CD14-positive monocyte (primary cell): Measurements from ENCODE around the gene DTNA. TPM values are rescaled to one million over a fixed set of nuclear protein-coding genes. Genes with fewer than 3 reads are reported as not detected.

ENCODE experiments used
- DNase-seq, 3 donors: peaks; one replicate each; pipeline ENCODE4 v3.0.0-alpha.2; 2011 to 2022
- H2AFZ ChIP-seq: 2 replicates; pipeline ENCODE4 v1.6.0; 2012; ENCODE audit warnings: mild to moderate bottlenecking, low read depth, low read length, inconsistent platforms; ENCODE audit not compliant: insufficient read depth, poor library complexity, severe bottlenecking
- H3K27ac ChIP-seq, 2 donors: 1 replicate in 1 of 2; 2 replicates in 1 of 2; pipeline ENCODE4 v1.5.1; 2012 to 2013; ENCODE audit warnings: low read length in 2 of 2, control low read depth in 1 of 2, inconsistent platforms in 1 of 2, low read depth in 1 of 2, mild to moderate bottlenecking in 1 of 2
- H3K27me3 ChIP-seq, 2 donors: one replicate each; pipeline versions ENCODE4 v1.6.0 to v1.6.1; 2011 to 2013; ENCODE audit warnings: low read length in 2 of 2; ENCODE audit not compliant: control insufficient read depth in 2 of 2, insufficient read depth in 2 of 2
- H3K36me3 ChIP-seq, 2 donors: replicated peaks in 1 of 2; 1 replicate in 1 of 2; 2 replicates in 1 of 2; pipeline versions ENCODE4 v1.5.1 to v1.6.1; 2012 to 2013; ENCODE audit warnings: low read length in 2 of 2, control low read depth in 1 of 2, inconsistent platforms in 1 of 2, mild to moderate bottlenecking in 1 of 2; ENCODE audit not compliant: insufficient read depth in 2 of 2, control insufficient read depth in 1 of 2
- H3K4me1 ChIP-seq, 2 donors: 1 replicate in 1 of 2; 2 replicates in 1 of 2; pipeline versions ENCODE4 v1.5.1 to v1.6.1; 2012 to 2013; ENCODE audit warnings: low read length in 2 of 2, control low read depth in 1 of 2, inconsistent platforms in 1 of 2, mild to moderate bottlenecking in 1 of 2, moderate library complexity in 1 of 2; ENCODE audit not compliant: insufficient read depth in 2 of 2, control insufficient read depth in 1 of 2
- H3K4me2 ChIP-seq: replicated peaks from 2 replicates; pipeline ENCODE3; 2012; ENCODE audit warnings: low read length, moderate library complexity, mild to moderate bottlenecking; ENCODE audit not compliant: poor library complexity, severe bottlenecking; ENCODE audit errors: extremely low read depth
- H3K4me3 ChIP-seq, 3 experiments: fragments of 200-600 bp in 1 of 3; sonication (generic) in 1 of 3; replicated peaks in 1 of 3; 1 replicate in 2 of 3; 2 replicates in 1 of 3; pipeline ENCODE4 v1.5.1; 2011 to 2013; ENCODE audit warnings: low read length in 3 of 3, mild to moderate bottlenecking in 3 of 3, control low read depth in 2 of 3, low read depth in 2 of 3, inconsistent platforms in 1 of 3, moderate library complexity in 1 of 3
- H3K79me2 ChIP-seq: 2 replicates; pipeline ENCODE4 v1.6.0; 2012; ENCODE audit warnings: mild to moderate bottlenecking, control low read depth, inconsistent platforms, low read length, moderate library complexity; ENCODE audit not compliant: insufficient read depth
- H3K9ac ChIP-seq: 2 replicates; pipeline ENCODE4 v1.6.0; 2017; ENCODE audit warnings: low read length, mild to moderate bottlenecking; ENCODE audit not compliant: insufficient read depth, poor library complexity, severe bottlenecking
- H3K9me3 ChIP-seq, 2 donors: replicated peaks in 1 of 2; 1 replicate in 1 of 2; 2 replicates in 1 of 2; pipeline versions ENCODE4 v1.5.1 to v1.6.1; 2012 to 2013; ENCODE audit warnings: low read length in 2 of 2, control low read depth in 1 of 2; ENCODE audit not compliant: control insufficient read depth in 1 of 2, insufficient read depth in 1 of 2
- H4K20me1 ChIP-seq: 2 replicates; pipeline ENCODE4 v1.6.0; 2012; ENCODE audit warnings: mild to moderate bottlenecking, low read length, control low read depth, moderate library complexity; ENCODE audit not compliant: insufficient read depth
- H3K27ac Mint-ChIP-seq, 7 donors: one replicate each; pipeline ENCODE4 v1.8.0; 2020; ENCODE audit warnings: mild to moderate bottlenecking in 7 of 7, mixed read lengths in 7 of 7, moderate library complexity in 6 of 7, inconsistent platforms in 2 of 7
- H3K27me3 Mint-ChIP-seq, 3 donors: one replicate each; pipeline ENCODE4 v1.8.0; 2021 to 2022; ENCODE audit warnings: low read depth in 3 of 3, mild to moderate bottlenecking in 3 of 3, mixed read lengths in 3 of 3, moderate library complexity in 3 of 3, inconsistent platforms in 1 of 3
- H3K36me3 Mint-ChIP-seq, 2 donors: one replicate each; pipeline ENCODE4 v1.8.0; 2020; ENCODE audit warnings: mixed read lengths in 2 of 2, inconsistent platforms in 1 of 2, mild to moderate bottlenecking in 1 of 2
- H3K4me1 Mint-ChIP-seq: one replicate; pipeline ENCODE4 v1.8.0; 2020; ENCODE audit warnings: mild to moderate bottlenecking, mixed read lengths
- H3K4me3 Mint-ChIP-seq, 2 donors: one replicate each; pipeline ENCODE4 v1.8.0; 2020; ENCODE audit warnings: mild to moderate bottlenecking in 2 of 2, mixed read lengths in 2 of 2, moderate library complexity in 1 of 2
- H3K9me3 Mint-ChIP-seq, 7 donors: one replicate each; pipeline ENCODE4 v1.8.0; 2020 to 2022; ENCODE audit warnings: mixed read lengths in 7 of 7, mild to moderate bottlenecking in 6 of 7, moderate library complexity in 6 of 7, inconsistent platforms in 2 of 7
- WGBS: methylation state at CpG from one replicate; pipeline ENCODE4 v1.1.5; 2013; ENCODE audit warnings: missing lambda C conversion rate; ENCODE audit not compliant: insufficient coverage; 5-methylcytosine and 5-hydroxymethylcytosine counted together
- intact Hi-C, 2 donors: fragments of 100-400 bp; cut with micrococcal nuclease; formaldehyde crosslinking; loops; one replicate each; pipeline versions ENCODE4 v1.15.0 to v1.15.1; 2023
- polyA plus RNA-seq, 3 donors: library from polyadenylated mRNA; depleted of rRNA in 1 of 3; unstranded in 2 of 3; stranded (reverse) in 1 of 3; fragments of 300-500 nt in 2 of 3; fragments of >200 nt in 1 of 3; fragmentation: Illumina TruSeq in 2 of 3; gene quantifications; 1 replicate in 2 of 3; 2 replicates in 1 of 3; pipeline ENCODE4 v1.2.3, GENCODE V29; 2012 to 2021
- TF ChIP-seq, protein P1 (sequence below): fragments of 200-600 bp; IDR thresholded peaks from one replicate; pipeline ENCODE4 v1.8.0; 2022; ENCODE audit warnings: antibody characterized with exemption, mild to moderate bottlenecking

The DTNA gene
- polyA plus RNA-seq, 3 donors, result 0.53 to 2.3 (median 0.76) TPM

GRCh38 chr18:34760444-34760843 is 50.3 kb downstream of the DTNA start:
- 94% methylated on average over 2 of the region's 4 CpGs for WGBS
- peaks cover 0 to 3% (median 0%) of the 10 kb centered on the region in 7 donors for H3K9me3 Mint-ChIP-seq
- intact Hi-C loops, result no loop called here
- no peaks in the 10 kb centered on the region for H4K20me1 ChIP-seq
- H3K79me2 ChIP-seq, result no peaks in the 10 kb centered on the region
- no peaks in the 10 kb centered on the region for H3K36me3 Mint-ChIP-seq
- H3K4me3 Mint-ChIP-seq, result no peak overlapping the region
- no peak overlapping the region for H3K4me3 ChIP-seq
- H3K27ac ChIP-seq, result no peak overlapping the region
- peaks cover 0 to 2% (median 0%) of the 10 kb centered on the region in 3 donors for H3K27me3 Mint-ChIP-seq
- H3K4me1 ChIP-seq, result no peaks in the 10 kb centered on the region
- H2AFZ ChIP-seq, result no peak overlapping the region
- H3K9ac ChIP-seq, result no peak overlapping the region
- no peaks in the 10 kb centered on the region for H3K27me3 ChIP-seq
- TF ChIP-seq, protein P1, sequence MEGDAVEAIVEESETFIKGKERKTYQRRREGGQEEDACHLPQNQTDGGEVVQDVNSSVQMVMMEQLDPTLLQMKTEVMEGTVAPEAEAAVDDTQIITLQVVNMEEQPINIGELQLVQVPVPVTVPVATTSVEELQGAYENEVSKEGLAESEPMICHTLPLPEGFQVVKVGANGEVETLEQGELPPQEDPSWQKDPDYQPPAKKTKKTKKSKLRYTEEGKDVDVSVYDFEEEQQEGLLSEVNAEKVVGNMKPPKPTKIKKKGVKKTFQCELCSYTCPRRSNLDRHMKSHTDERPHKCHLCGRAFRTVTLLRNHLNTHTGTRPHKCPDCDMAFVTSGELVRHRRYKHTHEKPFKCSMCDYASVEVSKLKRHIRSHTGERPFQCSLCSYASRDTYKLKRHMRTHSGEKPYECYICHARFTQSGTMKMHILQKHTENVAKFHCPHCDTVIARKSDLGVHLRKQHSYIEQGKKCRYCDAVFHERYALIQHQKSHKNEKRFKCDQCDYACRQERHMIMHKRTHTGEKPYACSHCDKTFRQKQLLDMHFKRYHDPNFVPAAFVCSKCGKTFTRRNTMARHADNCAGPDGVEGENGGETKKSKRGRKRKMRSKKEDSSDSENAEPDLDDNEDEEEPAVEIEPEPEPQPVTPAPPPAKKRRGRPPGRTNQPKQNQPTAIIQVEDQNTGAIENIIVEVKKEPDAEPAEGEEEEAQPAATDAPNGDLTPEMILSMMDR, result no peak
- no peak for DNase-seq
- no peak overlapping the region for H3K27ac Mint-ChIP-seq
- no peak overlapping the region for H3K4me2 ChIP-seq
- H3K4me1 Mint-ChIP-seq, result no peaks in the 10 kb centered on the region
- no peaks in the 10 kb centered on the region for H3K36me3 ChIP-seq
- H3K9me3 ChIP-seq, result no peaks in the 10 kb centered on the region

DNA sequence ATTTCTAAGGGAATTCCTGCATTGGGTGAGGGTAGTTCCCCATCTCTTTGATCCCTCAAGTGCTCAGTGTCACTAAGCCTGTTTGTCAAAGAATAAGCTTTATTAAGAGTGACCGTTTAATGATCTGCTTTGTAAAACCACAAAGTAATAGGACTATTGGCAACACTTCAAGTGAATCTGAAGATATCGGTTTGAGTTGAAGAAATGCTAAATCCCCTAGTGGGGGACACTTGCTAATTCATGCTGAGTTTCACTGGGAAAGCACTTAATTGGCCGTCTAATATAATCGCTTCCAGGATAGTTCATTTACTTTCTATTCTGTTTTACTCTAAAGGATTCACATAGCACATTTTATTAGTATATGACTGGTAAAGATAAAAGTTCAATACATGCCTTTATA is 54.4 kb downstream of the DTNA start:
- Histone ChIP-seq H3K27me3 (no peaks in the 10 kb centered on the region), H3K9ac (no peak overlapping the region), H4K20me1 (no peaks in the 10 kb centered on the region), H3K27ac (no peak overlapping the region), H3K36me3 (no peaks in the 10 kb centered on the region), H3K4me1 (no peaks in the 10 kb centered on the region), H3K9me3 (no peaks in the 10 kb centered on the region), H2AFZ (no peak overlapping the region), H3K4me2 (no peak overlapping the region), H3K4me3 (no peak overlapping the region), H3K79me2 (no peaks in the 10 kb centered on the region)
- TF ChIP-seq, protein P1, result no peak
- no peaks in the 10 kb centered on the region for H3K36me3 Mint-ChIP-seq
- peaks cover 0 to 4% (median 2%) of the 10 kb centered on the region in 3 donors for H3K27me3 Mint-ChIP-seq
- no peak overlapping the region for H3K27ac Mint-ChIP-seq
- H3K4me1 Mint-ChIP-seq, result no peaks in the 10 kb centered on the region
- WGBS, result 93% methylated on average over 2 of the region's 4 CpGs
- H3K4me3 Mint-ChIP-seq, result no peak overlapping the region
- peaks cover 0 to 3% (median 0%) of the 10 kb centered on the region in 7 donors for H3K9me3 Mint-ChIP-seq
- DNase-seq, result no peak
- intact Hi-C loops, result no loop called here
